H9 (cell line): ENCODE measurements around the gene ARHGAP1. TPM values are rescaled to one million over a fixed set of nuclear protein-coding genes. Genes with fewer than 3 reads are reported as not detected.
"Not testable (repeated sequence)": the region's sequence is repeated elsewhere in the genome, so short reads cannot be mapped to it uniquely, and the experiment has no call there.

Source experiments
- DNase-seq: peaks from one replicate; pipeline ENCODE4 v3.0.0-alpha.2; 2017
- H2AFZ ChIP-seq: one replicate; pipeline ENCODE4 v1.6.1; 2013; ENCODE audit warnings: mild to moderate bottlenecking, low read length, control low read depth, moderate library complexity
- H2AK5ac ChIP-seq: 2 replicates; pipeline ENCODE4 v1.6.1; 2013; ENCODE audit warnings: low read length, control low read depth, mixed read lengths; ENCODE audit not compliant: insufficient read length
- H2BK120ac ChIP-seq: one replicate; pipeline ENCODE4 v1.6.1; 2013; ENCODE audit warnings: low read depth, mild to moderate bottlenecking, low read length, control low read depth, inconsistent platforms; ENCODE audit not compliant: poor library complexity, severe bottlenecking
- H2BK12ac ChIP-seq: 2 replicates; pipeline ENCODE4 v1.6.1; 2013; ENCODE audit warnings: low read length, control low read depth, mixed read lengths, low read depth; ENCODE audit not compliant: insufficient read length
- H2BK15ac ChIP-seq: 2 replicates; pipeline ENCODE4 v1.6.1; 2013; ENCODE audit warnings: low read depth, low read length, control low read depth
- H2BK20ac ChIP-seq: one replicate; pipeline ENCODE4 v1.6.1; 2013; ENCODE audit warnings: low read depth, mild to moderate bottlenecking, low read length, control low read depth, inconsistent platforms; ENCODE audit not compliant: poor library complexity, severe bottlenecking
- H2BK5ac ChIP-seq: 2 replicates; pipeline ENCODE4 v1.6.1; 2013; ENCODE audit warnings: low read length, control low read depth, mixed read lengths; ENCODE audit not compliant: insufficient read length
- H3K14ac ChIP-seq: 2 replicates; pipeline ENCODE4 v1.6.1; 2013; ENCODE audit warnings: low read length, control low read depth; ENCODE audit not compliant: insufficient read depth
- H3K18ac ChIP-seq: 2 replicates; pipeline ENCODE4 v1.6.1; 2013; ENCODE audit warnings: low read depth, mild to moderate bottlenecking, mixed read lengths, low read length, control low read depth; ENCODE audit not compliant: insufficient read length
- H3K23ac ChIP-seq: 2 replicates; pipeline ENCODE4 v1.6.1; 2013; ENCODE audit warnings: low read length, control low read depth, mixed read lengths, low read depth; ENCODE audit not compliant: insufficient read length
- H3K23me2 ChIP-seq: 2 replicates; pipeline ENCODE4 v1.6.1; 2013; ENCODE audit warnings: low read depth, mild to moderate bottlenecking, mixed read lengths, low read length, control low read depth; ENCODE audit not compliant: insufficient read length, poor library complexity, severe bottlenecking
- H3K27ac ChIP-seq: 2 replicates; pipeline ENCODE4 v1.5.1; 2013; ENCODE audit warnings: low read length, control low read depth, mixed read lengths, low read depth; ENCODE audit not compliant: insufficient read length
- H3K27me3 ChIP-seq: 2 replicates; pipeline ENCODE4 v1.6.1; 2013; ENCODE audit warnings: low read length, control low read depth, inconsistent platforms; ENCODE audit not compliant: insufficient read depth
- H3K4ac ChIP-seq: 2 replicates; pipeline ENCODE4 v1.6.1; 2013; ENCODE audit warnings: low read depth, mild to moderate bottlenecking, control low read depth, inconsistent platforms, low read length, moderate library complexity
- H3K4me1 ChIP-seq: 2 replicates; pipeline ENCODE4 v1.6.1; 2013; ENCODE audit warnings: low read length, control low read depth, inconsistent platforms; ENCODE audit not compliant: insufficient read depth
- H3K4me2 ChIP-seq: 2 replicates; pipeline ENCODE4 v1.6.1; 2013; ENCODE audit warnings: low read length, control low read depth, mixed read lengths; ENCODE audit not compliant: insufficient read length, insufficient read depth
- H3K56ac ChIP-seq: 2 replicates; pipeline ENCODE4 v1.6.1; 2013; ENCODE audit warnings: low read depth, mild to moderate bottlenecking, mixed read lengths, low read length, control low read depth; ENCODE audit not compliant: insufficient read length
- H3K79me1 ChIP-seq: 2 replicates; pipeline ENCODE4 v1.6.1; 2013; ENCODE audit warnings: low read depth, mild to moderate bottlenecking, moderate library complexity, low read length, control low read depth, inconsistent platforms; ENCODE audit not compliant: insufficient read depth, poor library complexity, severe bottlenecking
- H3K79me2 ChIP-seq: 2 replicates; pipeline ENCODE4 v1.6.1; 2013; ENCODE audit warnings: low read length, control low read depth, inconsistent platforms; ENCODE audit not compliant: insufficient read depth
- H3K9ac ChIP-seq: 2 replicates; pipeline ENCODE4 v1.6.1; 2013; ENCODE audit warnings: low read length, control low read depth, mixed read lengths; ENCODE audit not compliant: insufficient read length; ENCODE audit errors: extremely low read depth
- H3K9me3 ChIP-seq: one replicate; pipeline ENCODE4 v1.6.1; 2013; ENCODE audit warnings: low read depth, low read length, inconsistent platforms; ENCODE audit not compliant: control insufficient read depth
- H3T11ph ChIP-seq: one replicate; pipeline ENCODE4 v1.6.1; 2013; ENCODE audit warnings: mild to moderate bottlenecking, low read length, control low read depth, inconsistent platforms
- H4K20me1 ChIP-seq: one replicate; pipeline ENCODE4 v1.6.1; 2013; ENCODE audit not compliant: control insufficient read depth, insufficient read length, insufficient read depth
- H4K5ac ChIP-seq: 2 replicates; pipeline ENCODE4 v1.6.1; 2013; ENCODE audit warnings: low read depth, mild to moderate bottlenecking, mixed read lengths, low read length, control low read depth; ENCODE audit not compliant: insufficient read length
- H4K8ac ChIP-seq: replicated peaks from 2 replicates; pipeline ENCODE4 v1.6.1; 2013; ENCODE audit warnings: low read length, control low read depth, mixed read lengths, low read depth; ENCODE audit not compliant: insufficient read length
- H4K91ac ChIP-seq: 2 replicates; pipeline ENCODE4 v1.6.1; 2013; ENCODE audit warnings: low read depth, mild to moderate bottlenecking, moderate library complexity, mixed read lengths, low read length, control low read depth; ENCODE audit not compliant: insufficient read length
- H3K27ac Mint-ChIP-seq, 3 experiments: 2 replicates in 2 of 3; 3 replicates in 1 of 3; pipeline ENCODE4 v1.8.0; 2020 to 2021; ENCODE audit warnings: mixed read lengths in 3 of 3, mild to moderate bottlenecking in 1 of 3, moderate library complexity in 1 of 3
- H3K27me3 Mint-ChIP-seq: 2 replicates; pipeline ENCODE4 v1.8.0; 2021; ENCODE audit warnings: low read depth, mild to moderate bottlenecking, moderate library complexity, mixed read lengths
- H3K36me3 Mint-ChIP-seq, 3 experiments: 2 replicates in 2 of 3; 3 replicates in 1 of 3; pipeline ENCODE4 v1.8.0; 2020 to 2021; ENCODE audit warnings: low read depth in 3 of 3, mixed read lengths in 3 of 3; ENCODE audit not compliant: insufficient read depth in 1 of 3
- H3K4me1 Mint-ChIP-seq, 2 experiments: 2 replicates each; pipeline ENCODE4 v1.8.0; 2020; ENCODE audit warnings: mixed read lengths in 2 of 2
- H3K4me3 Mint-ChIP-seq, 2 experiments: 2 replicates in 1 of 2; 3 replicates in 1 of 2; pipeline ENCODE4 v1.8.0; 2020 to 2021; ENCODE audit warnings: mild to moderate bottlenecking in 2 of 2, mixed read lengths in 2 of 2, moderate library complexity in 1 of 2
- H3K9me3 Mint-ChIP-seq, 2 experiments: 2 replicates in 1 of 2; 3 replicates in 1 of 2; pipeline ENCODE4 v1.8.0; 2020; ENCODE audit warnings: mild to moderate bottlenecking in 2 of 2, mixed read lengths in 2 of 2, moderate library complexity in 1 of 2
- WGBS: extraction: QIAGEN DNeasy Blood & Tissue Kit; methylation state at CpG from one replicate; pipeline ENCODE4 v1.1.7; 2013; ENCODE audit warnings: missing lambda C conversion rate, low lambda C conversion rate, mixed read lengths; ENCODE audit not compliant: insufficient read length; ENCODE audit errors: extremely low coverage; 5-methylcytosine and 5-hydroxymethylcytosine counted together
- total RNA-seq: library from RNA; stranded (reverse); gene quantifications from 2 replicates; pipeline ENCODE4 v1.2.1, GENCODE V29; 2021
- TF ChIP-seq, protein P1 (sequence below): fragments of 200-600 bp; sonication (generic); conservative IDR thresholded peaks from 3 replicates; pipeline ENCODE4 v1.8.0; 2021; ENCODE audit warnings: antibody characterized with exemption, mild to moderate bottlenecking

The ARHGAP1 gene
- total RNA-seq, 1 experiment from 2014 or later, result 45.3 TPM

DNA sequence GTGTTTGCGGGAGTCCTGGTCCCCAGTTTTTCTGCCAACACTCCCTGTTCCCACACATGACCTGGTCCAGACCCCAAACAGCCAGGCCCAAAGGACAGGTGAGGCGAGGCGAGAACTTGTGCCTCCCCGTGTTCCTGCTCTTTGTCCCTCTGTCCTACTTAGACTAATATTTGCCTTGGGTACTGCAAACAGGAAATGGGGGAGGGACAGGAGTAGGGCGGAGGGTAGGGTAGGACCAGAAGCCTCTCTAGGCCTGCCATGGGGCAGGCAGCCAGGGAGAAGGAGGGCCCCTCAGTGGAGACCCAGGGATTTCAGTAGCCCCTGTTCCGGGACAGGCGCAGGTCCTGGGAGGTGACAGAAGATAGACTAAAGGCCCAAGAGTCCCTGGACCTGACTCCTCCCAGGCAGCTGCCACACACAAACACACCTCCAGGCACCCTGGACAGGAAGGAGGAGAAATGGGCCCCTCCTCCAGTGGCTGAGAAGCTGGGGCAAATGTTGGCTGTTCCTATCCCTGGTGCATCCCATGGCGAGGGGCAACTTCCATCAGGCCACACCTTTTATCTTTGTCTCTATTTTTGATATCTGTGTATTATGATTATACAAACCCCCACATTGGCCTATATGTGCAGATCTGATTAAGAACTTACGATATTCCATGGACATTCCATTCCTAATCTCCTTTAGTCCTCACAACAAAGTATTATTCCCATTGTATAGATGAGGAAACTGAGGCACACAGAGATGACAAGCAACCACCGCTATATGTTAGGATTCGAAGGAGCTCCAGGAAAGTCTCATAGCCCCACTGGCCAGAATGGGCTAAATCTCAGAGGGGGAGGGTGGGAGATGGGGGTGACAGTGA lies 18.0 kb upstream of the ARHGAP1 start:
- Histone ChIP-seq H3K4me1 (no peaks in the 10 kb centered on the region), H2BK15ac (no peak overlapping the region), H2BK5ac (no peak overlapping the region), H3K79me1 (no peaks in the 10 kb centered on the region), H2AFZ (no peak overlapping the region), H4K5ac (no peak overlapping the region), H3K27me3 (no peaks in the 10 kb centered on the region), H3K9ac (no peak overlapping the region), H3K23ac (no peak overlapping the region), H3K27ac (no peak overlapping the region), H3K9me3 (no peaks in the 10 kb centered on the region), H4K91ac (no peak overlapping the region), H4K20me1 (no peaks in the 10 kb centered on the region), H2BK20ac (no peak overlapping the region), H2AK5ac (no peak overlapping the region), H3K56ac (no peak overlapping the region), H4K8ac (no peak overlapping the region), H2BK120ac (no peak overlapping the region), H3K4ac (no peak overlapping the region), H3K23me2 (no peaks in the 10 kb centered on the region), H3T11ph (no peak overlapping the region), H3K79me2 (no peaks in the 10 kb centered on the region), H3K4me2 (no peak overlapping the region), H3K14ac (no peak overlapping the region), H3K18ac (no peak overlapping the region), H2BK12ac (no peak overlapping the region)
- TF ChIP-seq, protein P1, sequence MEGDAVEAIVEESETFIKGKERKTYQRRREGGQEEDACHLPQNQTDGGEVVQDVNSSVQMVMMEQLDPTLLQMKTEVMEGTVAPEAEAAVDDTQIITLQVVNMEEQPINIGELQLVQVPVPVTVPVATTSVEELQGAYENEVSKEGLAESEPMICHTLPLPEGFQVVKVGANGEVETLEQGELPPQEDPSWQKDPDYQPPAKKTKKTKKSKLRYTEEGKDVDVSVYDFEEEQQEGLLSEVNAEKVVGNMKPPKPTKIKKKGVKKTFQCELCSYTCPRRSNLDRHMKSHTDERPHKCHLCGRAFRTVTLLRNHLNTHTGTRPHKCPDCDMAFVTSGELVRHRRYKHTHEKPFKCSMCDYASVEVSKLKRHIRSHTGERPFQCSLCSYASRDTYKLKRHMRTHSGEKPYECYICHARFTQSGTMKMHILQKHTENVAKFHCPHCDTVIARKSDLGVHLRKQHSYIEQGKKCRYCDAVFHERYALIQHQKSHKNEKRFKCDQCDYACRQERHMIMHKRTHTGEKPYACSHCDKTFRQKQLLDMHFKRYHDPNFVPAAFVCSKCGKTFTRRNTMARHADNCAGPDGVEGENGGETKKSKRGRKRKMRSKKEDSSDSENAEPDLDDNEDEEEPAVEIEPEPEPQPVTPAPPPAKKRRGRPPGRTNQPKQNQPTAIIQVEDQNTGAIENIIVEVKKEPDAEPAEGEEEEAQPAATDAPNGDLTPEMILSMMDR, result no peak
- Mint-ChIP-seq H3K9me3 (no peaks in the 10 kb centered on the region), H3K27ac (no peak overlapping the region), H3K36me3 (no peaks in the 10 kb centered on the region), H3K27me3 (no peaks in the 10 kb centered on the region), H3K4me3 (no peak overlapping the region), H3K4me1 (peaks cover 0 to 3% of the 10 kb centered on the region in 2 experiments; a peak in 1 of 4 replicates)
- WGBS, result no CpG with 5 or more reads among the region's 11 CpGs
- no peak for DNase-seq

DNA sequence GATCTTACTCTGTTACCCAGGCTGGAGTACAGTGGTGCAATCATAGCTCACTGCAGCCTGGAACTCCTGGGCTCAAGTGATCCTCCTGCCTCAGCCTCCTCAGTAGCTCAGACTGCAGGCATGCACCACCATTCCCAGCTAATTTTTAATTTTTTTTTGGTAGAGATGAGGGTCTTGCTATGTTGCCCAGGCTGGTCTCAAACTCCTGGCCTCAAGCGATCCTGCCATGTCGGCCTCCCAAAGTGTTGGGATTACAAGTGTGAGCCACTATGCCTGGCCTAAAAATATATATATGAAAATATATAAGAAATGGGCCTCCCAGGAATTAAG lies 17.4 kb upstream of the ARHGAP1 start:
- not testable (repeated sequence) for H3K79me1 ChIP-seq, H2AK5ac ChIP-seq, H4K20me1 ChIP-seq, H2BK12ac ChIP-seq, H2BK120ac ChIP-seq, H3K23ac ChIP-seq, H3K14ac ChIP-seq, H2AFZ ChIP-seq, H4K8ac ChIP-seq, H3K27ac Mint-ChIP-seq, H3K4me3 Mint-ChIP-seq, H3K9me3 ChIP-seq, H4K5ac ChIP-seq, DNase-seq, H3K9me3 Mint-ChIP-seq, H2BK5ac ChIP-seq, H2BK20ac ChIP-seq, H3T11ph ChIP-seq, H3K56ac ChIP-seq, H3K27ac ChIP-seq, H3K79me2 ChIP-seq, H3K4me2 ChIP-seq, H3K4ac ChIP-seq, H3K4me1 Mint-ChIP-seq, H3K27me3 ChIP-seq, H3K36me3 Mint-ChIP-seq, H3K4me1 ChIP-seq, H4K91ac ChIP-seq, H3K27me3 Mint-ChIP-seq, H3K9ac ChIP-seq, H3K23me2 ChIP-seq, H3K18ac ChIP-seq, H2BK15ac ChIP-seq
- no CpG with 5 or more reads among the region's 2 CpGs for WGBS
